ENCODE data around the gene EHF.

EHF gene

DNA sequence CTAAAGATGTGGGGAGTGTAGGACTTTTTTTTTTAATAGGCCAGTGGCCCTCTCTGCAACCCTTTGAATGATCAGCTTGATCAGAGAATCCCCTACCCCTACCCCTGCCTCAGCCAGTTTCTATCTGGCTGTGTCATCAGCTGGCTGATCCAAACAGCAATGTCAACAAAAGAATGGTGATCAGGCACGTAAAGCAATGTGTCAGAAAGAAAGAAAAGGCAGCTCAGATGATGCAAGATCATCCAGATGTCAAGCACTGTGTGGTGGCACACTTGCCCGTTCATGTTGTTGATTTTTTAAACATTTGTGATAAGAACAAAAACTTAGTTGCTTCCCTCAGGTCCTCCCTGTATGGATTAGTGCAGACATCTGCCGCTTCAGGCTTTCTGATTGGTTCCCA, 26.3 kb upstream of the EHF start:
- no peak overlapping the region for H3K27ac ChIP-seq
- TF ChIP-seq, protein P1, sequence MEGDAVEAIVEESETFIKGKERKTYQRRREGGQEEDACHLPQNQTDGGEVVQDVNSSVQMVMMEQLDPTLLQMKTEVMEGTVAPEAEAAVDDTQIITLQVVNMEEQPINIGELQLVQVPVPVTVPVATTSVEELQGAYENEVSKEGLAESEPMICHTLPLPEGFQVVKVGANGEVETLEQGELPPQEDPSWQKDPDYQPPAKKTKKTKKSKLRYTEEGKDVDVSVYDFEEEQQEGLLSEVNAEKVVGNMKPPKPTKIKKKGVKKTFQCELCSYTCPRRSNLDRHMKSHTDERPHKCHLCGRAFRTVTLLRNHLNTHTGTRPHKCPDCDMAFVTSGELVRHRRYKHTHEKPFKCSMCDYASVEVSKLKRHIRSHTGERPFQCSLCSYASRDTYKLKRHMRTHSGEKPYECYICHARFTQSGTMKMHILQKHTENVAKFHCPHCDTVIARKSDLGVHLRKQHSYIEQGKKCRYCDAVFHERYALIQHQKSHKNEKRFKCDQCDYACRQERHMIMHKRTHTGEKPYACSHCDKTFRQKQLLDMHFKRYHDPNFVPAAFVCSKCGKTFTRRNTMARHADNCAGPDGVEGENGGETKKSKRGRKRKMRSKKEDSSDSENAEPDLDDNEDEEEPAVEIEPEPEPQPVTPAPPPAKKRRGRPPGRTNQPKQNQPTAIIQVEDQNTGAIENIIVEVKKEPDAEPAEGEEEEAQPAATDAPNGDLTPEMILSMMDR (IDR thresholded peaks at IDR 0.05), result no peak
- TF ChIP-seq ZFX (IDR thresholded peaks at IDR 0.05; ENCODE audit: borderline replicate concordance), result no peak

DNA sequence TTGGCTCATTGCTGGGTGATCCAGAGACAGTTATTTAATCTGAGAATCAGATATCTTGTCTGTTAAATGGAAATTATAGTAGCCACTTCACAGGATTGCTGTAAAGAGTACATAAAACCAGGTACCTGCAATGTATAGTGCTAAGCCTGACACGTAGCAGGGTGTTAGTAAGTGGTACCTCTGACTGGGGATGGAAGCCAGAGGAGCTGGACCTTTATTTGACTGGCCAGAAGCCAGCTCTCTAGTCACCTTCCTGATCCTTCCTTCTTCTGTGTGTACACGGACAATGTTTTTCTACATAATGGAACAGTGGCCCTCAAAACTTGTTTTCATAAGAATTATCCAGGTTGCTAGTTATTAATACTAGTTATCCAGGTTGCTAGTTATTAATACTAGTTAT, 25.5 kb upstream of the EHF start:
- H3K27ac ChIP-seq, result no peak overlapping the region
- TF ChIP-seq, protein P1 (IDR thresholded peaks at IDR 0.05), result no peak
- no peak for TF ChIP-seq ZFX (IDR thresholded peaks at IDR 0.05; ENCODE audit: borderline replicate concordance)

DNA sequence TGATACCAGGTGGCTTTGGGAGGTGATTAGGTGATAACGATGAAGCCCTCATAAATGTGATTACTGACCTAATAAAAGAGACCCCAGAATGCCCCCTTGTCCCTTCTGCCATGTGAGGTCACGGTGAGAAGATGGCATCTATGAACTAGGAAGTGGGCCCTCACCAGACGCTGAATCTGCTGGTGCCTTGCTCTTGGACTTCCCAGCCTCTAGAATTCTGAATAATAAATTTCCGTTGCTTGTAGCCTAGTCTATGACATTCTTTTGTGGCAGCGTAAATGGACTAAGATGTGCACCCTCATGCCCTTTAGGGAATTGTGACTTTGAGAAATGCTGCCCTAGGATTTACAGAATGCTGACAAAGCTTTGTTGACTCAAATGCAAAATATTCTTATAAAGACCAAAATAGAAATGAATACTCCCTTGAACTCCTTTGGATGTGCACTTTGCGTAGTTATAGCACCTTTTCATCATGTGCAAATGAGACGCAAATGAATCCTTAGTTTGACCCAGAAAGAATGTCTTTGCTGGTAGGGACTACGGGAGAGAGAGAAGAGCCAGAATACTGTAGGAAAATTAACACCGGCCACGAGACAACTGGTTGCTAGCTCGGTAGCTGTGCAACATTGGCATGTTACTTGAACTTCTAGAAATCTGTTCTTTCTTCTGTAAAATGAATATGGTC, 24.8 kb upstream of the EHF start:
- no peak for TF ChIP-seq ZFX (IDR thresholded peaks at IDR 0.05; ENCODE audit: borderline replicate concordance)
- TF ChIP-seq, protein P1 (IDR thresholded peaks at IDR 0.05), result no peak
- no peak overlapping the region for H3K27ac ChIP-seq

DNA sequence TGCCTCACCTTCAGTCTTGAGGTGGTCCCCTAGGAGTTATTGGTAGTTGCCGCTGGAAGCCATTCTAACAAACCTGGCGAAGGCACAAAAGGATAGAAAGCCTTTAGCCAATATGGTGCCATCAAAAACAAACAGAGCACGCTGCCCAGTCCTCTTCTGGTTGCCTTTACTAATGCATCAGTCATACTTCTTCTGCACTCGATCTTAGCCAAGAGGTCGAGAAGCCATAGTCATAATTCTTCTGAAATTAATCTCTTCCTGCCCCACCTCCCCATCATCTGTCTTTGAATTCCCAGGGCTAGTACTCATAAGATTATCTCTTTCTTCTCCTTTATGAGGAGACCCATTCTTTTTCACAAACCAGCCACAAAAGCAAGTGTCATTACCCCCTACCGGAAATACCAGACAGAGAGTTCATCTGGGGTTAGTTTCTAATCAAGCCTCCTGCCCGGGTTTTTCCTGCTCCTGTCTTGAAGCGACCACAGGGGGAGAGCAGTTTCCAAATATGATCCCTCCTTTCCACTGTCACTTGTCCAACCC, 21.4 kb upstream of the EHF start:
- no peak overlapping the region for H3K27ac ChIP-seq
- TF ChIP-seq, protein P1 (IDR thresholded peaks at IDR 0.05), result no peak
- no peak for TF ChIP-seq ZFX (IDR thresholded peaks at IDR 0.05; ENCODE audit: borderline replicate concordance)

DNA sequence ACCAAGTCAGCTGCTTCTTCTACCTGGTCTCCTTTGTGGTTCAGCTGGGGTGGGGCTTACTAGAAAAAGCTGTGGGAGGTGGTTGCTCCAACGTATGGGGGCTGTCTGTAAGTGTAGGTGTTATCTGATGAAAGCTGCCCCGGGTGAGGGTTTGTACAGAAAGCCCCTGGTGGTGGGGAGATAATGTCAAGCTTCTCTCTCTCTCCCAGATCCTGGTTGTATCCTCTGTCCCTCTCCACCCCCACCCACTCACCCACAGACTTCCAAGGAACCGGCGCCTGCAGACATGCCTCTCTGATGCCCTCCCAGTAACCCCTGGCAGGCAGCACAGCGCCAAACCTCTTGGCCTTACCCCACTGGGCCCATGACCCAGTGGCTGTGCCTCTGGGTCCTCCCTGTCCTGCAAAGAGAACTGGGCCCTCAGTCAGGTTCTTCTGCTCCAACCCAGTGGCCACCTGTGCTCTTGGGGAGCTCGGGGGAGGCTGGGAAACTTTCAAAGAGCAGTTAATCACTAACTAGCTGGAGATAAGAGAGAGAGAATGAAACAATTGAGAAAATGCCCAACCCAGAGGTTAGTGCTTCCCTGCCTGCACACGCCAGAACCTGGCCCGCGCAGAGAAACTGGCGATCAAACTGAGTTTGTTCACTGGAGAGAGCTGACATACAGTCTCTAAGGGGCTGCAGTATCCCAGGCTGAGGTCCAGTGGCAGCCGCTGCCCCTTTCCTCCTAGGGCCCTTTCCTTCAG, 20.4 kb upstream of the EHF start:
- TF ChIP-seq, protein P1 (IDR thresholded peaks at IDR 0.05), result no peak
- no peak for TF ChIP-seq ZFX (IDR thresholded peaks at IDR 0.05; ENCODE audit: borderline replicate concordance)
- H3K27ac ChIP-seq, result no peak overlapping the region

DNA sequence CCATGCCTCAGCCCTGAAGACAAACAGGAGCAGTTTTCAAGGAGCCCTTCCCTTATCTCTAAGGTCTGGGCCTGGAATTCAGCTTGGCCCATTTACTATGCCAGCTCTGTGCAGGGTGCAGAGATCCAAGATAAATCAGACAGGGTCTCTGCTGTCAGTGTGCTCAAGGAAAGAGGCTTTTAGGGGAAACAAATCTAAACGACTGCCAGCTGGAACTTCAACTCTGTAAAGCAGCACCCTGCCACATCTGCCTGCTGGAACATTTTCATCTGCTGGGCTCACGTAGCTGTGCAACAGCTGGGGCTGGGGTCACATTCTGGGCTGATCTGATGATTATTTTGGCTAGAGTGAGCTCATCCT, 19.8 kb upstream of the EHF start:
- TF ChIP-seq, protein P1 (IDR thresholded peaks at IDR 0.05), result no peak
- no peak for TF ChIP-seq ZFX (IDR thresholded peaks at IDR 0.05; ENCODE audit: borderline replicate concordance)
- no peak overlapping the region for H3K27ac ChIP-seq

DNA sequence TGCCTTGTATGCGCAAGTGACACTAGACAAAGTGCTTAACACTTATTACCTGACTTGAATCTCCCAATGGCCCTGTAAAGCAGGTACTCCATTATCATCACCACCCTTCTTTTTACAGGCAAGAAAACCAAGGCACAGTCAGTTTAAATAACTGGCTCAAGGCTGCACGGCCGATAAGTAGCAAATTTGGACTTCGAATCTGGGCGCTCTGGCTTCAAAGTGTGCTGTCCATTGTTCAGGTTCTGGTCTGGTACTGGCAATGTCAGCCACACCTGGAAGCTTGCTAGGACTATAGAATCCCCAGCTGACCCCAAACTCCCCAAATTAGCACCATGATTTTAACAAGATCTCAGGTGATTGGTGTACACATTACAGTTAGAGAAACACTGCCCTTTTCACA, 19.3 kb upstream of the EHF start:
- H3K27ac ChIP-seq, result no peak overlapping the region
- no peak for TF ChIP-seq ZFX (IDR thresholded peaks at IDR 0.05; ENCODE audit: borderline replicate concordance)
- TF ChIP-seq, protein P1 (IDR thresholded peaks at IDR 0.05), result no peak

Measured in 22Rv1 (cell line).